Panc1 (cell line): ENCODE results near the gene ITGB6. TPM values are rescaled to one million over a fixed set of nuclear protein-coding genes. Genes with fewer than 3 reads are reported as not detected.

Source experiments
- ATAC-seq: fragments of 200-7000 bp; cut with Tn5 transposase; 2 replicates; pipeline ENCODE4 v1.9.1; 2020; ENCODE audit warnings: mild to moderate bottlenecking, moderate library complexity
- BruUV-seq: library from RNA; stranded (reverse); fragments of 400-500 nt; replicated peaks from 2 replicates; lab custom pipeline; 2021; lab: Mats Ljungman, UMichigan
- CTCF ChIA-PET: fragments of 300-600 bp; sonication (Branson Sonifier 250); formaldehyde crosslinking; loops from one replicate; lab custom pipeline; 2022; ENCODE audit warnings: antibody characterized with exemption; lab: Charles Lee
- POLR2A ChIA-PET: fragments of 300-600 bp; sonication (Branson Sonifier 250); formaldehyde crosslinking; loops from one replicate; lab custom pipeline; 2022; ENCODE audit warnings: antibody characterized with exemption; lab: Charles Lee
- DNase-seq: peaks from one replicate; pipeline ENCODE4 v3.0.0-alpha.2; 2010; ENCODE audit warnings: low read depth, low spot score
- H3K27ac ChIP-seq: 2 replicates; pipeline ENCODE4 v1.5.1; 2011; ENCODE audit warnings: mild to moderate bottlenecking, low read length, inconsistent platforms
- H3K27me3 ChIP-seq: fragments of 200-500 bp; sonication (Bioruptor generic); 2 replicates; pipeline ENCODE4 v1.6.0; 2014; ENCODE audit warnings: low read length, inconsistent platforms; ENCODE audit not compliant: control insufficient read depth, insufficient read depth
- H3K36me3 ChIP-seq: fragments of 200-500 bp; sonication (Bioruptor generic); 2 replicates; pipeline ENCODE4 v1.5.1; 2014; ENCODE audit warnings: inconsistent platforms, mild to moderate bottlenecking, low read length, moderate library complexity; ENCODE audit not compliant: control insufficient read depth, insufficient read depth
- H3K4me1 ChIP-seq: 2 replicates; pipeline ENCODE4 v1.5.1; 2011; ENCODE audit warnings: inconsistent platforms, mild to moderate bottlenecking, low read length, moderate library complexity; ENCODE audit not compliant: control insufficient read depth, insufficient read depth
- H3K4me3 ChIP-seq, 2 experiments: 2 replicates each; pipeline ENCODE4 v1.5.1; 2011 to 2012; ENCODE audit warnings: low read depth in 2 of 2, low read length in 2 of 2, mild to moderate bottlenecking in 2 of 2, inconsistent platforms in 1 of 2, moderate library complexity in 1 of 2
- H3K9me3 ChIP-seq: fragments of 200-500 bp; sonication (Bioruptor generic); 2 replicates; pipeline ENCODE4 v1.5.1; 2014; ENCODE audit warnings: low read depth, mild to moderate bottlenecking, inconsistent platforms, low read length, moderate library complexity; ENCODE audit not compliant: control insufficient read depth, insufficient read depth
- CTCF ChIP-seq: fragments of 450-650 bp; IDR thresholded peaks from 2 replicates; pipeline ENCODE4 v1.5.1; 2017; ENCODE audit warnings: mild to moderate bottlenecking
- POLR2AphosphoS5 ChIP-seq: IDR thresholded peaks from 2 replicates; pipeline ENCODE4 v1.6.1; 2012; ENCODE audit warnings: mild to moderate bottlenecking, low read depth, low read length, moderate library complexity
- REST ChIP-seq, 2 experiments: IDR thresholded peaks; 2 replicates each; pipeline ENCODE4 v1.6.1; 2011 to 2012; ENCODE audit warnings: low read depth in 2 of 2, control low read depth in 1 of 2, low read length in 1 of 2, mild to moderate bottlenecking in 1 of 2, moderate library complexity in 1 of 2; ENCODE audit not compliant: insufficient read depth in 1 of 2
- SIN3A ChIP-seq: IDR thresholded peaks from 2 replicates; pipeline ENCODE4 v1.6.1; 2012; ENCODE audit warnings: low read depth, mild to moderate bottlenecking, low read length, moderate library complexity, borderline replicate concordance; ENCODE audit not compliant: insufficient read depth
- TCF7L2 ChIP-seq: IDR thresholded peaks from 2 replicates; pipeline ENCODE4 v1.6.1; 2011; ENCODE audit warnings: mild to moderate bottlenecking, low read depth, low read length, inconsistent platforms
- in situ Hi-C: cut with HindIII; loops from 2 replicates; pipeline ENCODE4 v1.10.0; 2016; ENCODE audit warnings: low sequenced_read_pairs, low pct_unique_long_range_greater_than_20kb
- intact Hi-C: fragments of 100-400 bp; cut with micrococcal nuclease; formaldehyde crosslinking; loops from one replicate; pipeline ENCODE4 v1.10.0; 2022; ENCODE audit not compliant: unreplicated experiment
- total RNA-seq: library from RNA; stranded (reverse); gene quantifications from one replicate; pipeline ENCODE4 v1.2.1, GENCODE V29; 2021; ENCODE audit not compliant: unreplicated experiment

Gene ITGB6
- total RNA-seq, 1 experiment from 2014 or later: 0.08 TPM

GRCh38 chr2:160063879-160064612 lies 136.0 kb downstream of the ITGB6 start:
- no TSS peak for BruUV-seq

GRCh38 chr2:160063271-160063670 lies 136.8 kb downstream of the ITGB6 start:
- Histone ChIP-seq H3K27ac (0 out of 2 replicates have a peak overlapping the region, but pooled peaks have one; percentile 11), H3K9me3 (peaks cover 6% of the 10 kb centered on the region; the same call in 1 of the 2 replicates), H3K4me3 (peak overlapping the region; percentile 61 to 79; a peak in 3 of 4 replicates), H3K36me3 (no peaks in the 10 kb centered on the region), H3K4me1 (peaks cover 8% of the 10 kb centered on the region; the same call in 1 of the 2 replicates), H3K27me3 (peaks cover 2% of the 10 kb centered on the region; the same call in 1 of the 2 replicates)
- DNase-seq: no peak
- intact Hi-C loops: no loop called here
- POLR2A ChIA-PET: no interaction called here
- CTCF ChIA-PET: no interaction called here
- in situ Hi-C loops: no loop called here
- no peak for ATAC-seq
- no TSS peak for BruUV-seq
- TF ChIP-seq REST (IDR thresholded peaks at IDR 0.05; ENCODE audit: insufficient read depth in 1 of 2, low read depth in 2 of 2, low read length in 1 of 2) (no peak), SIN3A (no peak), TCF7L2 (no peak), CTCF (no peak)

More at GRCh38 chr2:160063879-160064612, 136.0 kb downstream of the ITGB6 start:
- Histone ChIP-seq H3K4me3 (no peak overlapping the region), H3K27me3 (peaks cover 2% of the 10 kb centered on the region; the same call in 1 of the 2 replicates), H3K4me1 (peaks cover 8% of the 10 kb centered on the region; the same call in 1 of the 2 replicates), H3K9me3 (peaks cover 13% of the 10 kb centered on the region; the same call in 1 of the 2 replicates), H3K36me3 (no peaks in the 10 kb centered on the region), H3K27ac (no peak overlapping the region)
- DNase-seq (no peak), ATAC-seq (no peak)
- intact Hi-C loops (no loop called here), in situ Hi-C loops (no loop called here)
- POLR2A ChIA-PET: no interaction called here
- TF ChIP-seq SIN3A (no peak), TCF7L2 (no peak), POLR2AphosphoS5 (no peak), REST (IDR thresholded peaks at IDR 0.05; ENCODE audit: insufficient read depth in 1 of 2, low read depth in 2 of 2, low read length in 1 of 2) (no peak), CTCF (no peak)
- CTCF ChIA-PET: no interaction called here
